Epithelial cell of esophagus (primary cell): ENCODE measurements around the gene C4B.

Source experiments
- DNase-seq: peaks from one replicate; pipeline ENCODE4 v3.0.0; 2010; ENCODE audit warnings: low read depth
- H3K4me3 ChIP-seq: 2 replicates; pipeline ENCODE4 v1.5.1; 2011; ENCODE audit warnings: mild to moderate bottlenecking, low read length, control low read depth
- TF ChIP-seq, protein P1 (sequence below): IDR thresholded peaks from 2 replicates; pipeline ENCODE4 v1.5.1; 2011; ENCODE audit warnings: low read depth, mild to moderate bottlenecking, low read length, control low read depth, inconsistent platforms; ENCODE audit not compliant: insufficient read depth; ENCODE audit errors: missing control alignments

Gene C4B

DNA sequence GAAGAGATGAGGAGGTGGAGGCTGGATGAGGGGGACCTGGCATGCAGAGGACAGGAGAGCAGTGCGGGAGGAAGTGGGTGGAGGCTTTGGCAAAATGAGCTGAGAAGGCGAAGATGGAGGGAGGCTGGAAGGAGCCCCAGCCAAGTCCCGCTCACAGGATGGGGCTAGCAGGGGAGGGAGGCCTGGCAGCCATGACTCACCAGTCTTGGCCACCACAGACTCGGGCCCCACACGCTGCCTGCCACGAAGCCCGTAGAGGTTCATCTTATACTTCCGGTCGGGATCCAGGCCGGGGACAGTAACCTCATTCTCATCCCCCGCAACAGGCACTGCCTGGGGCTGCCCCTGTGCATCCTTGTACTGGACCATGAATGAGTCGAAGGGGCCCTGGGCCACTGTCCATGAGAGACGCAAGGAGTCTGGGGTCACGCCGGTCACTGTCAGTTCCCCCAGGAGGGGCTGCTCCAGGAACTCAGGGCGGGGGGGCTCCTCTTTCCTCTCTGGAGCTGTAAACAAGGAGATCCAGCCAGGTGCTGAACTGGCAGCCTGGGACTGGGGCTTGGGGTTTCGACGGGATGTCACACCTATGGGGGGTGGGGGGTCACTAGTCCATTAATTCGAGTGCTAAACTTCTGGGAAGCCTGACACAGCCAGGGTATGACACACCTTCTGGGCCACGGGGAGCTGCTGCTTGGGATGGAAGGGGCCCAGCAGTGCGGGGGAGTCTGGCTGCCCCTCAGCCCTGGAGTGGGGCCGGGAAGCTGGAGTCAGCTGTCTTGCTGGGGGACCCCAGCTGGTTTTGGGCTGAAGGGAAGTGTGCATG lies 66.8 kb downstream of the C4B start:
- H3K4me3 ChIP-seq = no peak overlapping the region
- peak; percentile 47 for DNase-seq
- TF ChIP-seq, protein P1, sequence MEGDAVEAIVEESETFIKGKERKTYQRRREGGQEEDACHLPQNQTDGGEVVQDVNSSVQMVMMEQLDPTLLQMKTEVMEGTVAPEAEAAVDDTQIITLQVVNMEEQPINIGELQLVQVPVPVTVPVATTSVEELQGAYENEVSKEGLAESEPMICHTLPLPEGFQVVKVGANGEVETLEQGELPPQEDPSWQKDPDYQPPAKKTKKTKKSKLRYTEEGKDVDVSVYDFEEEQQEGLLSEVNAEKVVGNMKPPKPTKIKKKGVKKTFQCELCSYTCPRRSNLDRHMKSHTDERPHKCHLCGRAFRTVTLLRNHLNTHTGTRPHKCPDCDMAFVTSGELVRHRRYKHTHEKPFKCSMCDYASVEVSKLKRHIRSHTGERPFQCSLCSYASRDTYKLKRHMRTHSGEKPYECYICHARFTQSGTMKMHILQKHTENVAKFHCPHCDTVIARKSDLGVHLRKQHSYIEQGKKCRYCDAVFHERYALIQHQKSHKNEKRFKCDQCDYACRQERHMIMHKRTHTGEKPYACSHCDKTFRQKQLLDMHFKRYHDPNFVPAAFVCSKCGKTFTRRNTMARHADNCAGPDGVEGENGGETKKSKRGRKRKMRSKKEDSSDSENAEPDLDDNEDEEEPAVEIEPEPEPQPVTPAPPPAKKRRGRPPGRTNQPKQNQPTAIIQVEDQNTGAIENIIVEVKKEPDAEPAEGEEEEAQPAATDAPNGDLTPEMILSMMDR = no peak

DNA sequence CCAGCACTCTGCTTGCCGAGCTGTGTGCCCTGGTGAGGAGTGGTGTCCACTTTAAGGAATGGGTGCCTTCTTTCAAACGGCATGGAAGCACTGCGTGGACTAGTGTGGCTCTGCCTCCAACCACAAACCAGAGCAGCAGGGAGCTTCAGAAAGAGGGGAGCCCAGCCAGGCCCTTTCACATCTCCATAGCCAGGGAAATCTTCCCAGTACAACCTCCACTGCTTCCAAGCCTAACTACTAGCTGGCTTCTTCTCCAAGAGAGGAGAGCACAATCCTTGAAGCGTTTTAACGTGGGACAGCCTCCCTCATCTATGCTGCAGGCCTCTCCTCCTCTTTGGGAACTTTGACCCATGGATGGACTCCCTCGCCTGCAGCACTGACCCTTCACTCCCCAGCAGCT lies 67.9 kb downstream of the C4B start:
- no peak overlapping the region for H3K4me3 ChIP-seq
- TF ChIP-seq, protein P1 = no peak

DNA sequence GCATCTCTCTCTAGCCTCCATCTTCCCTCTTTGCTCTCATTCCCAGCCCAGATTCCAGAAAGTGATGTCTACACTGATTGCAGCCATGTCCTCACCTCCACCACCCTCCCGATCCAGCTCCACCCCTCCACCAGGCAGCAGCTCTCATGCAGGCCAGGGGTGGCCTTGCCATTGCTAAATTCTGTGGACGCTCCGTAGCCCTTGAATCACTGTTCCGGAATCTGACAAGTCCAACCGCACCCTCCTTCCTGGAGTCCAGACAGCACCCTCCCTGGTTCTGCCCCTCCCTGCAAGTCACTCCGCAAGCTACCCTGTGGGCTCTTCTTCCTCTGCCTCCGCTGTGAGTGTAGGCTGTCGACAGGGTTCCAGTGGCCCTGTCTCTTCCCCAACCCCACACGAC lies 68.3 kb downstream of the C4B start:
- TF ChIP-seq, protein P1 = no peak
- no peak overlapping the region for H3K4me3 ChIP-seq
- peak; percentile 91 for DNase-seq

More for the DNA sequence above, 67.9 kb downstream of the C4B start:
- DNase-seq = no peak

DNA sequence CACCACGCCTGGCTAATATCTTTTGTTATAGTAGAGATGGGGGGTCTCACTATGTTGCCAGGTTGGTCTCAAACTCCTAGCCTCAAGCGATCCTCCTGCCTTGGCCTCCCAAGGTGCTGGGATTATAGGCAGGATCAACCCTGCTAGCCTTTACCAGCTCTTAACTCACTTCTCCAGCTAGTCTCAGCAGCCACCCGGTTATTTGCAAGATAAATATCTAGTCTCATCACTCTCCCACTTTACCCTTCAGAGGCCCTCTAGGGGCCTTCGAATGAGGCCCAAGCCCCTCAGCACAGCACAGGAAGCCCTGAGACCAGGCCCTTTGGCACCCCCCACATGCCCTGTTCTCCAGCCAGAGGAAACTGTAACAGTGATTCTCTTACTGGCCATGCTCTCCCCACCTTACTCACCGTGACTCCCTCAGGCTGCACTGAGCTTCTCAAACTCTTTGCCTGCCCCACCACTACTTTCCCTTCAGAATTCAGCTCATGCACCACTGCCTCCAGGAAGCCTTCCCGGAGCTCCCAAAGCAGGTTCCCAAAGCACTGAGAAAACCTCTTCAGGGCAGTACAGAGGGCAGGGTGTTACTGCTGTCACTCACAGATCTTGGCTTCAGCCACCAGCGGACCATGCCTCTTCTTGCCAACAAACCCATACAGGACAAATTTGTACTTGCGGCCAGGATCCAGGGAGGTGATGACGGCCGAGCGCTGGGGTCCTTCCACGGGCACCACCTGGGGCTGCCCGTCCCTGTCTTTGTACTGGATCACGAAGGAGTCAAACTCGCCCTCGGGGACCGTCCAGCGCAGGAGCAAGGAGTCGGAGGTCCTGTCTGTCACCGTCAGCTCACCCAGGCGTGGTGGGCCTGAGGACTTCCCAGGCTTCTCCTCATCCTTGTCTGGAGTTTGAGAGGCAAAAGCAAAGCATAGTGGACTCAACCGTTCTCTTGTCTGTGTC lies 69.5 kb downstream of the C4B start:
- TF ChIP-seq, protein P1 = no peak
- H3K4me3 ChIP-seq = no peak overlapping the region
- no peak for DNase-seq

DNA sequence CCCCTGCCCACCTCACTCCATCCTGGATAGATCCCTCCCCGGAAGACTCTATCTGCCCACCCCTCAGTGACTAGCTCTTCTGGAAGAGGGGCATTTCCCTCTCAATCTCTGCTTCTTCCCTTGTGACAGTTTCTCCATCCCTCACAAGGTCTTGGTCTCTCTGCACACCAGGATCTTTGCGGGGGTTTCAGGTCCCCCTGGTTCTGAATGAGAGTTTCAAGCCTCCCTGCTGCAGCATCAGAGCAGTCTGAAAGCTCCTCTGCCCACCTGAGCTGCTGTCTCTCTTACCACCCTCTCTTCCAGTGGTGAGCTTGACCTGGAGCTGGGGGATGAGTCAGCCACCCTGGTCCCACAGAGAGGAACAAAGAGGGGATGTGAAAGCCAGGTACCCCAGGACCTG lies 70.2 kb downstream of the C4B start:
- TF ChIP-seq, protein P1 = no peak
- no peak for DNase-seq
- no peak overlapping the region for H3K4me3 ChIP-seq
